HT1080 (cell line): ENCODE data around the gene SPAG17. TPM values are rescaled to one million over a fixed set of nuclear protein-coding genes. Genes with fewer than 3 reads are reported as not detected.

Experiments used
- DNase-seq: peaks from one replicate; pipeline ENCODE4 v3.0.0-alpha.2; 2015; ENCODE audit warnings: low read depth
- total RNA-seq: library from RNA; depleted of rRNA; stranded (reverse); fragments of >200 nt; shearing (Covaris generic); gene quantifications from 2 replicates; pipeline ENCODE4 v1.2.3, GENCODE V29; 2014

Gene SPAG17
- total RNA-seq, 1 experiment from 2014 or later = not detected

- no peak for DNase-seq
Measured at GRCh38 chr1:118081387-118081786, 103.6 kb downstream of the SPAG17 start.

DNA sequence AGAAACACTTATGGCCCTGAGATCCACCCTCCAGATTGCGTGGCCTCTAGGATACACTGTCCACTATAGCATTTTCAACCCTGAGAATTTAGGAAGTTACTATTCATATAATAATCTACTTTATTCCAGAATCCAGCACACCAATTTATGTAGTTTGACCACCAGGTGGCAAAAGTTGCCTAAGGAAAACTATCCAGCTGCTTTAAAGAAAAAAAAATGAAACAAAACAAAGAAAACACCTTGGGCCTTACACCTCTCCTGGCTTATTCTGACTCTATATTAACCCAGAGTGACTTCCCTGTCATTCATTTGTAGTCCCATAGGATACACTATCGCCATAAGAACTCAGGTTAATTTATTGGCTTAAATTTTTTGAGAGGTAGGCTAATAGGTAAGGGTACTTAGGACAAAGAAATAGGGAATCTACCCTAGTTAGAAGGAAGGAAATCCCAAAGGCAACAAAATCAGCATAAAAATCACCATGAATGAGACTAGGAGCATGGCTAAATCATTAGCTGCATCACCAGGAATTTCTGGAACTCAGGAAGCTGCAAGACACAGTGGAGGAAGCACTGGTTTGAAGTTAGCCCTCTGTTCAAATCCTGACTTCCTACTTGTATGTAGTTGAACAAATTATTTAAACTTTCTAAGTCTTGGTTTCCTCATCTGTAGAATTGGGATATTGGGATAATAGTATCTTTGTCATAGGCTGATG lies 107.5 kb downstream of the SPAG17 start:
- peak; percentile 8 for DNase-seq

- peak; percentile 13 for DNase-seq
Measured at GRCh38 chr1:118075116-118075515, 109.9 kb downstream of the SPAG17 start.

DNA sequence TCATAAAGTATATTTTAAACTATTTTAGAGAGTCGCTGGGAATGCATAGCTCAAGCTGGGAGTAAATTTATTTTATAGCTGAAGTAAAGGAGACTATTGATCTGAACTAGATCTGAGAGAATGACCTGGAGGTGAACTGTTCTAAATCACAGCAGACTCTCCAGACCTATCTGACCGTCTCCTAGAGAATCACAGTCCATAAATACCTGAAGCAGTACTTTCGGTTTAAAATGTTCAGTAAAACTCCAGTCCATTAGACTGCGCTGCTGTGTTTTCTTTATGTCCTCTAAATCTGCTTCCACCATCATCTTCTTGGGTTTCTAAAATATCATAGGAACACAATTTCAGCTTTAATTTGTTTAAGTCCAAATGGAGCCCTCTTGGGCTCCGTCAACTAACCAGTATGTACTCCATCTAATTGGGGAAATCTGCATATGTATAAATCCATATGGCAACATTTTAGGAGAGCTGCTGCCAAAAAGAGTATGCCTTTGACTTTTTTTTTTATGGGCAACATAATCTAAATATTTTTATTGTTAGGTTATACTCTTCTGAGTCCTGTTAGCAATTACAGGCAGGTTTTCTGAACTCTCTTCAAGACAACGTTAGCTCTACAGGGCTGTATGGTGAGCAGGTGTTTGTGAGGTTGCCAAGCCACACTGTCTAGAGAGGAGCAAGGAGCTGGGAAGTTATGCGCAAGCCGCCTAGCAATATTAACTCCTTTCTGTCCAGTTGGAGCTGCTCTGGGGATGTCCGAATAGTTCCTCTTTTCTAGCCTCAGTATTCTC lies 111.2 kb downstream of the SPAG17 start:
- DNase-seq = no peak

DNA sequence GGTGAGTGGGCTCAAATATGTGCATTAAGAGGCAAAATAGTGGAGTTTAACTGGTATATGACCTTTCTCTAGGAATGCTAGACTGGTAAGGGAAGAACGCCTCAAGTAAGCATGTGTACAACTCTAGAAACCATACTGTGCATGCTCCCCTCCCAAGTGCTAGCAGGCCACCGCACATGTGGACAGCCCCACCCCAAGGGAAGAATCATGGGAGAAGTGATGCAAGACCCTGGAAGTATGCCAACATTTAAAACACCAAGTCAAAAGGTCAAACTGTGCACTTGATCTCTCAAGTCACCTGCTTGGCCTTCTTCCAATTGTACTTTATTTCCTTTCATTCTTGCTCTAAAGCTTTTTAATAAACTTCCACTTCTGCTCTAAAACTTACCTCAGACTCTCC lies 135.0 kb downstream of the SPAG17 start:
- no peak for DNase-seq

- no peak for DNase-seq
Measured at GRCh38 chr1:118047650-118048224, 137.3 kb downstream of the SPAG17 start.

DNA sequence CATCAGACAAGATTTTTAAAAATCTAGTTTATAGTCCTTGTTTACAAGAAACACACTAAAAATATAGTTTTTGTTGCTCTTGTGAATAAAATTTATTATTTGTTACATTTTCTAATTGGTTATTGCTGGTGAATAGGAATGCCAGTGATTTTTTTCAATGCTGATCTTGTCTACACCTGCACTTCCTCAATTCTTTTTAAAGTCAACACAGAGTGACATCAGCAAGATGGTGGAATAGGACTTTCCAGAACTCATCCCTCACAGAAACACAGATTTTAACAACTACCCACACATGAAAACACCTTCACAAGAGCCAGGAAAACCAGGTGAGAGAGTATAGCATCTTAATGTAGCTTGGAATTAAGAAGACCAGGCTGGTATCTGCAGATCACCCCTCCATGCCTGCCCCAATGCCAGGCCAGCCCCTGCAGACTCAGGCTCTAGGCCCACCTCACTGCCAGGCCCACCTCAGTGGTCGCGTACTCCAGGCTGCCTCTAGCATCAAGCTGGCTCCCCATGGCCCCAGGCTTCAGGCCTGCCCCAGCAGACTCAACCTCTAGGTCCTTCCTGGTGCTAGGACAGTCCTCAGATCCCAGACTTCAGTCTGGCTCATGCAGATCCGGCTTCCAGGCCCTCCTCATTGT lies 137.9 kb downstream of the SPAG17 start:
- no peak for DNase-seq

GRCh38 chr1:118043624-118044023 lies 141.4 kb downstream of the SPAG17 start:
- no peak for DNase-seq

- peak; percentile 7 for DNase-seq
Measured at GRCh38 chr1:118042501-118042900, 142.5 kb downstream of the SPAG17 start.

GRCh38 chr1:118039170-118039569 lies 145.9 kb downstream of the SPAG17 start:
- no peak for DNase-seq

DNA sequence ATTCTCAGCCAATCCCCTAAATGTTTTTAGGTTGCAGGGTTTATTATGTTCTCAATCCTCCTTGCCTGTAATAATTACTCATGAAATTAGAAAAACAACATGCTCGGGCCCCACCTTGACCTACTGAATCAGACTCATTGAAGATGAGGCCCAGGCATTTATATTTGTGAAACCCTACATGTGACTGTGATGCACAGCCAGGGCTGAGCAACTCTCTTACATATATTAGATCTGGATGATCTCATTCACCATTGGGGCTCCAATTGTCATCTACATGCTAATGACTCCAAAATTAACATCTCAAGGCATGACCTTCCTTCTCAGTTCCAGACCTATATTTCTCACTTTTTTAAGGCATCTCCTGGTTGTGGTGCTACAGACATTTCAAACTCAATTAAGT lies 152.1 kb downstream of the SPAG17 start:
- DNase-seq = no peak

GRCh38 chr1:118028267-118028666 lies 156.8 kb downstream of the SPAG17 start:
- no peak for DNase-seq

GRCh38 chr1:118023199-118023598 lies 161.8 kb downstream of the SPAG17 start:
- no peak for DNase-seq

- DNase-seq = no peak
Measured at GRCh38 chr1:118021668-118022067, 163.4 kb downstream of the SPAG17 start.

DNA sequence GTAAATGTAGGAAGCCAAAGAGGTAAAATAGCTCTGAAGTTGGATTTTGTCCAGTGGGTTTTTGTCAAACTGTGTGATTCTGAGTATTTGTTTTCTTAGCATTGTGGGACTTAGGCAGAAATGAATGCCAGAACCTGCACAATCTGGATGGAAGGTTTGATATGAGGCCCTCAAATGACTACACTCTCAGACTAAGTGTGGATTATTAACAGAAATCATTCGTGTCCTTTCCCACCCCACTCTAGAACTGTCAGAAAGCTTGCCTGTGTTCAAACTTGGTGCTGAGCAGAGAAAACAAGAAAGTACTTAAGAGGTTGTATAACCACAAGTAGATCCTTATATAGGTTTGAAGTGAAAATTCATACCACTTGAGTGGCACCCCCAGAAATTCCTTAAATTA lies 167.0 kb downstream of the SPAG17 start:
- DNase-seq = no peak

- no peak for DNase-seq
Measured at GRCh38 chr1:118013938-118014337, 171.1 kb downstream of the SPAG17 start.

- no peak for DNase-seq
Measured at GRCh38 chr1:118013336-118013735, 171.7 kb downstream of the SPAG17 start.

DNA sequence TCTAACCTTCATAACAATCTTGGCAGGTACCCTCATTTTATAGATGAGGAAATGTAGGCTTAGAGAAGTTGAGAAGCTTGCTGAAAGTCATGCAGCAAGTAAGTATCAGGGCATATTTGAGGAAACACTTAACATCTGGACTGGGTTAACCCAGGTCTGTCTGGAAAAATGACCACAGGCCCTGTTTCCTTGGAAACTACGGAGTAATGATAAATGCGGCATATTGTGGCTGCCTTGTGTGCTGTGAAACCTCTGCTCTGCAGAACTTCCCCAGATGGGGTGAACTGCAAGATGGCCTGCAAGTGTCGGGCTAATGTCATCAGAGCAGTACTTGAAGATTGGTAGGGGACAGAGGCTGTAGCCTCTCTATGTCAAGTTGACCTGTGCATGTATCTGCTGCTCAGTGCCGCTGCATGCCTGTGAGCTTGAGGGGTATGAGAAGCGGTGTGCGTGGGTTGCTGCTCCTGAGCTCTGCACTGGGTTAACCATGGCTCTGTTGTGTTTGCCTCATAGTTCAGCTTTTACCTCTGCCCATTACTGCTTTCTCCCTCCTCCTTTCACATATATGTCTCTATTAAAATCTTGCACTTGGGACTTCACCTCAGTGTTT lies 172.4 kb downstream of the SPAG17 start:
- no peak for DNase-seq

- no peak for DNase-seq
Measured at GRCh38 chr1:118008011-118008410, 177.0 kb downstream of the SPAG17 start.

DNA sequence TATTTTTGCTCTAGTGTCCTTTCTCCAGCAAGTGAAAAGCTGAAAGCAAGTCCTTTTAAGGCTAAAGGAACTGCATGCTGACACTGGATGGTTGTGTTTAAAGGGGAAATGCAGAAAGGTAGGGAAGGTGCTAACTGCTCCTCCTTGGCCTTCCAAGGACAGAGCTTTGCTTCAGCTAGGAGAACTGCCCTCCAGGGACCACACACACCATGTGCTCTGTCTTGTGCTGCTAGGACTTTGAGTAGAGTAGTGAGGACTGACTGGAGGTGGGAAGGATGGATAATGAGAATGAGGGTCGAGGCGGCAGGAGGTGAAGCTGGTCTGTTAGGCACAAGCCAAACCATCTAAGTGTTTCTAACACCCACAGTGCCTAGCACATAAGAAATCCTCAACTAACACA lies 177.6 kb downstream of the SPAG17 start:
- DNase-seq = no peak

- DNase-seq = no peak
Measured at GRCh38 chr1:118004312-118004711, 180.7 kb downstream of the SPAG17 start.

GRCh38 chr1:117985973-117986372 lies 199.1 kb downstream of the SPAG17 start:
- no peak for DNase-seq
